ENCODE results near the gene LY86.

The LY86 gene

DNA sequence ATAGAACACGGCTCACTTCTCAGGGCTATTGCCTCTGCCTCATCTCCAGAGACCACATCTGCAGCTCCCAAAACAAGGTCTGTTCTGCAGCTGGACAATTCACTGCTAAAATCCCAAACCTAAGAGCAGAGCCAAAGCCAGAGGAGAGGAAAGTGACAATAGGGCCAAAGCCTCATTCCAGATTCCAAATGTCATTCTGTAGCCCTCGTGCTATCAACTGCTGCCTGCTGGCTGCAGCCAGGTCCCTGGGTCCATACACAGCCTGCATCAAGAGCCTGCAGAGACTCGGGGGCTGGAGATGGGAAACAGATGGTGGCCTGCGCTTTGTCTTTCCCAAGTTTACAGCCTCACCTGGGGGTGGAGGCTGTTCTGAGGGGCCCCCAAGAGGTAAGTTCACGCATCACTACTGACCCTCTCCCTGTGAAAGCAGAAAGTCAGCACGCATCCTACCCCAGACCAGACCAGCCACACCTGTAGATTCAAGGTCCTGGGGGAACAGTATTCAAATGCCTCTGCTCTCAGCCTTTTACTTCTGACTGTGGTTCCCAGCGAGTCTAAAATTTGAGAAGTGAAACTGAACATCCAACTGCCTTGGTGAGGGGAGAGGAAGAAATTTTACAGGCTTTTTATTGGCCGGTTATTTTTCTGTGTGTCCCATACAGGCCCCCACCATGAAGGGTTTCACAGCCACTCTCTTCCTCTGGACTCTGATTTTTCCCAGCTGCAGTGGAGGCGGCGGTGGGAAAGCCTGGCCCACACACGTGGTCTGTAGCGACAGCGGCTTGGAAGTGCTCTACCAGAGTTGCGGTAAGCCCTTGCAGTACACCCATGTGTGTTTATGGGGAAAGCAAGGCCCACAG, at the start of gene LY86:
TSS of gene LY86 (plus strand) at position 657 of the 860 bp plus-strand sequence. CDS start at position 672, 15 bp downstream.
- no peak for DNase-seq

DNA sequence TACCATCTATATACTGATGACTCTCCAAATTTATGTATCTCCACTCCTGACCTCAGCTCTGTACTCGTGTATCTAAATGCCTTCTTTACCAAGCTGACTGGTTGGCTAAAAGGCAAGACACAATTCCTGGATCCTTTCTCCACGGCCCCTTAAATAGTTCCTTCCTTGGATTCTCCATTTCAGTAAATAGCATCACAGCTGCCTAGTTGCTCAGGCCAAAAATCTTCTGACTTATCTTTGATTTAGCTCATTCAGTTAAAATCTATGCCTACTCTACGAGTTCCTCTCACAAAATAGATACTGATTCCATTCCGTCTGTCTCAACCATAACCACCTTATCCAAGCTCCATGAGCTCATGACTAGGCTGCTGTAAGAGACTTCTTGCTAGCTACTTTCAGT, 49.5 kb upstream of the LY86 start:
- no peak for DNase-seq

GRCh38 chr6:6542357-6542756, 46.2 kb upstream of the LY86 start:
- DNase-seq = no peak

GRCh38 chr6:6543181-6543879, 45.2 kb upstream of the LY86 start:
- DNase-seq = no peak

- DNase-seq = no peak
Measured at GRCh38 chr6:6545616-6546317, 42.8 kb upstream of the LY86 start.

DNA sequence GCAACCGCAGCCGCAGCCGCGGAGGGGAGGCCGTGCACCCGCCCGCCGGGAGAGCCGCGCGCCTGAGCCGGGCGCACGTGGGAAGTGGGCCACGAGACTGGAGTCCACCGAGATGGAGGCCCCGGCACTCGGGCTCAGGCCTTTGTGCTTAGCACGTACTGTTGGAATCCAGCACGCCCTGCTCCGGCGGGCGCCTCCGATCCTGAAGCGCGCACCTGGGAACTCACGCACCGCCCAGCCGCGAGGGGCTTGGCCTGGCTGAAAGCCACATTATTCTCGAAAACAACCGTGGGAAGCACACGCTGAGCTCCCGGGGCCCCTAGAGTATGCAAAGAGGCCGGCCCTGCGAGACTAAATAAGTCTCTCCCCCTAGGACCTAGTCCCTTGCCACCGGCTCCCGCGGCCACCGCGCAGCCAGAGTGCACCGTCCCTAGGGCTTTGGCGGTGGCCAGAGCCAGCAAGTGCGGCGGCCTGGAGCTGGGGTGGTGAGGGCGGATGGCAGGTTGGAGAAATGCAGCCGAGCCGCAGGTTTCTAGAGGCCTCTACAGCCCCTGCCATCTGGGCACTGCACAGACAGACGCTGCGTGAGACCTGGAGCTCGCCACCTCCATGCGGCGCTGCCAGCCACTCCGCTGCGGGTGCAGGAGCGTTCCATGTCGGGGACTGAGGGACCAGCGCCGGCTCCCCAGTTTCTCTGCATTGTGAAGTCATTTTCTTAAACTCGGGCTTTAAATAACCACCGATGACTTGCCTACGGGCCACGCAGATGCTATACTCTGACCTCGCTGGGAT, 42.0 kb upstream of the LY86 start:
- DNase-seq = no peak

- peak; percentile 87 for DNase-seq
Measured at GRCh38 chr6:6547110-6547879, 41.2 kb upstream of the LY86 start.

DNA sequence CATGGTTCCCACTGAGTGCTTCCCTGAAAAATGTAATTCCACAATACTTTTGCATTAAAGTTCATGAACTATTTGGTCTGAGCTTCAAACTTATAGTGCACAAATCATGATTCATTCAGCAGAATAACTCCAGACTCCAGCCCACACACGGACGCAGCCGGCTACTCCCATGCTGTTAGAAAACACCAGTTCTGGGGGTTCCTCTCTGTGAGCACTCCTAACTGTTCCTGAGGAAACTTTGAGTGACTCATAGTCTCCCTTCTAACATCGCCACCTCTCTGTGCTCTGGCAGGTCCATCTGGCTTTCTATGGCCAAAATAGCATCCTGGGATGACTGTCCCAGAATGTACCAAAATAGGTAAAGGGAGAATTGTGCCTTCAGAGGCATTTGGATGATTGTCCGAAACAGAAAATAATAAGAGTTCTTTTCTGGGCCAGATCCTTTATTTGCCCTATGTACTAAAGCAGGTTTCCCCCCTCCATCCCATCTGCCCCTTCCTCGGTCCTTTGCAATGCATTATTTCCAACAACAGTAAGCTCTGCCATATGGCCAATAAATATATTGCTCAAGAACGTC, 32.3 kb upstream of the LY86 start:
- DNase-seq = no peak

- DNase-seq = peak; percentile 62
Measured at GRCh38 chr6:6556738-6557503, 31.6 kb upstream of the LY86 start.

DNA sequence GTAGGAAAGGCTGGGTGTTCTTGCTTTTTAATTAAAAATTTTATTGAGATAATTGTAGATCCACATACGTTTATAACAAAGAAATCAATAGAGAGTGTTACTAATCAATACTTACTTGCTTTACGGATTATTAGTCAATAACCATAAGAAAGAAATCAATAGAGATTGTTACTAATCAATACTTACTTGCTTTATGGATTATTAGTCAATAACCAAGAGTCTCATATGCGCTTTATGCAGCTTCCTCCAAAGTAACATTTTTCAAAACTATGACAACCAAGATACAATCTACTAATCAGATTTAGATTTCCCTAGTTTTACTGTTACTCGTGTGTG, 31.0 kb upstream of the LY86 start:
- DNase-seq = no peak

DNA sequence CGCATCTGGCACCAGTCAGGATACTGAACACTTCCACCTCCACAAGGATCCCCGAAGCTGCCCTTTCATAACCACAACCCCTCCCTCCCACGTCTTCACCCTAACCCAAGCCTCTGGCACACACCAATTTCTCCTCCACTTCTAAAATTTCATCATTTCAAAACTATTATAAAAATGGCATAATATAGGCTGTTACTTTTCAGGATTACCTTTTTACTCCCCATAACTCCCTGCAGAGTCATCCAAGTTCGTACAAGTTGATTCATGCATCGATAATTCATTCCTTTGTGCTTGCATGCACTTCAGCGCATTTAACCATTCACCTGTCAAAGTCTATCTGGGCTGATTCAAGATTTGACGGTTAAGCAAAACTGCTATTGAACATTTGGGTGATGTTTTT, 30.6 kb upstream of the LY86 start:
- DNase-seq = no peak

DNA sequence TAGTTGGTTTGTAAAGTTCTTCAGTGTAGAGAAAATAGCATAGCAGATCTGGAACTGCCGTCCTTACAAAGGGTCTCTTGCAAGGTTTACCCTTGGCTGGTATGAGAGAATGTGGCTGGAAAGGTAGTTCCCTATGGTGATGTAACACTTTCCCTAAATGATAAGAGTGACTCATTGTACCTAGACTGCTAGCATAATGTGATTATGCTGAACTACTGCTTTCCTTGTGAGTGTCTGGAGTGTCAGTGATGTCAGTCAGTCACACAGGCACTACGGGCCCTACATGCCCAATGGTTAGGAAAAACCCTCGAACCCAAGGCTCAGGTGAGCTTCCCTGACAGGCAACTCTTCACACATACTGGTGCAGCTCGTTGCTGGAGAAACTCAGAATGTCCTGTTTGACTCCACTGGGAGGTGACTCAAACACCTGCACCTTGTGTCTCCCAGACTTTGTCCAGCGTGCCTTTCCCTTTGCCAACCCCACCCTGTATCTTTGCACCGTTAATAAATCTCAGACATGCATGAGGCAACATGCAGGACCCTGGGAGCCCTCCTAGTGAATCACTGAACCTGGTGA, 28.4 kb upstream of the LY86 start:
- peak; percentile 27 for DNase-seq

GRCh38 chr6:6560909-6561308, 27.6 kb upstream of the LY86 start:
- no peak for DNase-seq

- DNase-seq = no peak
Measured at GRCh38 chr6:6564154-6564553, 24.4 kb upstream of the LY86 start.

DNA sequence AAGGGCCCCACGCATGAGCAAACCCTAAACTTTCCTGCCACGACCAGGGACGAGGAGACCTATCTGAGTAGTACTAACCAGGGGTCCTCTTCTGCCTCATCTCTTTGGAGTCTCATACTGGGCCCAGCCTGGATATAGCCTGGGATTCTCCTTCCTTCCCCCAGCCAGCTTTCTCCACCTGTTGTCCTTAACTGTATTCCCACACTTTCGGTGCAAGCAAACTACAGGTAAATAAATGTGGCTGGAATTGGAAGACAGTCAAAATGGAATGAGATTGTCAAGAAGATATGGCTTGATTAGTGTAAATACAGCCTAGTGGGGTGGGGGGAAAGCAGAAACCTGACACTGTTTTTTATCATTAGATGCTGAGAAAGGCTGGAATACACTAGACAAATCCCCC, 23.5 kb upstream of the LY86 start:
- no peak for DNase-seq

DNA sequence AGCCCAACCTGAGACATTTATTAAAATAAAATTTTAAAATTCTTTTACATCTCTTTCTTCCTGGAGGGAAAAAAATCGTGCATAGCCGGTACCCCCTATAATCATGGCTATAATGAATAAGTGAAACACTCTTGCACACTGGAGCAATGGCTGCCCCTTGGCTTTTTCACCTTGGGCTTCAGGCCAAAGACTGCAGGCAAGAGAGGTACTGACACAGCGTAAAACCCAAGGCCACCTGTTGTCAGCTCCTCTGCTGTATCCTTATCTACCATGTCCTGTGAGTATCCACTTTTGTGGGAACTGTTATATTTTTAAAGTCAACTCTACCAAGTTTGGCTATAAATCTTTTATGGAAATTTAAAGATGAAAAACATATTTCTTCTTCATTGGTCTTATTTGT, 23.0 kb upstream of the LY86 start:
- no peak for DNase-seq

DNA sequence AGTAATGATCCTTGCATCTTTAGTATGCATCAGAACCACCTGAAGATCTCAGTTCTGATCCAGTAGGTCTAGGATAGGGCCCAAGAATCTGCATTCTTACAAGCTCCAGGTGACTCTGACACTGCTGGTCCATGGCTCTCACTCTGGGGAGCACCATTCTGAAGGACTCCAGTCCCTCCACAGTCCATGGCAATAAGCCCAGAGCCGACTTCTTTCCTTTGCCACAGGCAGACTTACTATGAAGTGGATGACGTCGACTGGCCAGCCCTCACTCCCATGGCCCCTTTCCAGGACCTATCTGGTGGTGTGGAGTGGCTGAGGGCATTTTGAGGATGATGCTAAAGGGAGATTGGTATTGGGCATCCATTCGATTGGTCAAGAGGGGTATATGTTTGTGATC, 21.8 kb upstream of the LY86 start:
- no peak for DNase-seq

- no peak for DNase-seq
Measured at GRCh38 chr6:6569096-6569810, 19.3 kb upstream of the LY86 start.

GRCh38 chr6:6569811-6570164, 18.7 kb upstream of the LY86 start:
- DNase-seq = no peak
